Globus pallidus (tissue), 1 donor: Measurements from ENCODE around the gene ZNF212.
A peak's percentile ranks its signal among the peaks of the same experiment; 100 is the strongest.
"Not testable (repeated sequence)": the region's sequence is repeated elsewhere in the genome, so short reads cannot be mapped to it uniquely, and the experiment has no call there.

Experiments
- DNase-seq: peaks from one replicate; pipeline ENCODE4 v3.0.0-alpha.2; 2015; ENCODE audit warnings: low spot score

Gene ZNF212

GRCh38 chr7:149253665-149254064 lies 14.2 kb downstream of the ZNF212 start:
- no peak for DNase-seq

GRCh38 chr7:149254181-149254858 lies 14.9 kb downstream of the ZNF212 start:
- peak; percentile 16 for DNase-seq

GRCh38 chr7:149255174-149255573 lies 15.7 kb downstream of the ZNF212 start:
- DNase-seq: no peak

GRCh38 chr7:149256568-149256967 lies 17.1 kb downstream of the ZNF212 start:
- DNase-seq: no peak

- no peak for DNase-seq
Measured at GRCh38 chr7:149257146-149257545, 17.7 kb downstream of the ZNF212 start.

GRCh38 chr7:149261316-149261828 lies 21.9 kb downstream of the ZNF212 start:
- peak; percentile 38 for DNase-seq

GRCh38 chr7:149261829-149262617 lies 22.6 kb downstream of the ZNF212 start, which contains the start of gene ZNF783:
Gene ZNF783, plus strand, starts transcription at chr7:149262196. Its CDS starts 138 bp downstream, at chr7:149262334.
- DNase-seq: peak; percentile 87

- DNase-seq: no peak
Measured at GRCh38 chr7:149266451-149266850, 27.0 kb downstream of the ZNF212 start.

GRCh38 chr7:149267733-149268132 lies 28.3 kb downstream of the ZNF212 start:
- no peak for DNase-seq

- DNase-seq: not testable (repeated sequence)
Measured at GRCh38 chr7:149274424-149274823, 35.0 kb downstream of the ZNF212 start.

GRCh38 chr7:149277871-149278270 lies 38.4 kb downstream of the ZNF212 start:
- DNase-seq: no peak

- DNase-seq: no peak
Measured at GRCh38 chr7:149278396-149278795, 38.9 kb downstream of the ZNF212 start.

GRCh38 chr7:149279111-149279743 lies 39.8 kb downstream of the ZNF212 start:
- DNase-seq: no peak

GRCh38 chr7:149280151-149280550 lies 40.7 kb downstream of the ZNF212 start:
- DNase-seq: no peak

- DNase-seq: no peak
Measured at GRCh38 chr7:149280661-149281507, 41.4 kb downstream of the ZNF212 start.

GRCh38 chr7:149281508-149282330 lies 42.3 kb downstream of the ZNF212 start:
- no peak for DNase-seq

GRCh38 chr7:149282331-149282655 lies 42.8 kb downstream of the ZNF212 start:
- no peak for DNase-seq

GRCh38 chr7:149283321-149283720 lies 43.9 kb downstream of the ZNF212 start:
- DNase-seq: no peak

GRCh38 chr7:149284343-149284742 lies 44.9 kb downstream of the ZNF212 start:
- no peak for DNase-seq

- peak; percentile 86 for DNase-seq
Measured at GRCh38 chr7:149284850-149285585, 45.6 kb downstream of the ZNF212 start.
